K562 (cell line): Measurements from ENCODE around the gene KHSRP. TPM values are rescaled to one million over a fixed set of nuclear protein-coding genes. Genes with fewer than 3 reads are reported as not detected.

Experiments used
- ATF2 ChIP-seq: sonication (generic); formaldehyde crosslinking; IDR thresholded peaks from 2 replicates; pipeline ENCODE4 v1.8.1; 2022; ENCODE audit warnings: missing genetic modification reagents
- CCNT2 ChIP-seq: IDR thresholded peaks from 2 replicates; pipeline ENCODE4 v1.6.1; 2011; ENCODE audit warnings: borderline replicate concordance, low read depth, mild to moderate bottlenecking, moderate library complexity, mixed read lengths, low read length; ENCODE audit not compliant: insufficient read length; ENCODE audit errors: extremely low read depth
- ESRRB ChIP-seq: fragments of 250-450 bp; sonication (Bioruptor Pico); IDR thresholded peaks from 2 replicates; pipeline ENCODE4 v1.5.0; 2020; ENCODE audit warnings: mild to moderate bottlenecking, moderate library complexity, borderline replicate concordance
- GABPB1 ChIP-seq: sonication (generic); formaldehyde crosslinking; IDR thresholded peaks from 2 replicates; pipeline ENCODE4 v1.8.0; 2022; ENCODE audit warnings: mild to moderate bottlenecking, missing genetic modification reagents
- HMG20A ChIP-seq: fragments of 450-650 bp; formaldehyde crosslinking; conservative IDR thresholded peaks from 2 replicates; pipeline ENCODE4 v1.4.0; 2020; ENCODE audit warnings: mild to moderate bottlenecking, mixed read lengths
- HMGN3 ChIP-seq: IDR thresholded peaks from 2 replicates; pipeline ENCODE4 v1.6.1; 2011; ENCODE audit warnings: borderline replicate concordance, low read depth, mild to moderate bottlenecking, mixed read lengths, low read length; ENCODE audit not compliant: insufficient read length; ENCODE audit errors: extremely low read depth
- MAFF ChIP-seq: IDR thresholded peaks from 2 replicates; pipeline ENCODE4 v1.6.1; 2012; ENCODE audit warnings: low read length, improper control_type of control experiment
- MBD2 ChIP-seq: sonication (generic); IDR thresholded peaks from 2 replicates; pipeline ENCODE4 v1.6.1; 2016; ENCODE audit warnings: low read depth, borderline replicate concordance
- PHF20 ChIP-seq: fragments of 450-650 bp; IDR thresholded peaks from 2 replicates; pipeline ENCODE4 v1.6.1; 2018; ENCODE audit not compliant: partially characterized antibody
- PHTF2 ChIP-seq: fragments of 250-450 bp; sonication (Bioruptor Pico); IDR thresholded peaks from 2 replicates; pipeline ENCODE4 v1.5.0; 2021; ENCODE audit warnings: mild to moderate bottlenecking
- POLR2AphosphoS2 ChIP-seq: IDR thresholded peaks from 2 replicates; pipeline ENCODE4 v1.6.1; 2012; ENCODE audit warnings: low read length, improper control_type of control experiment
- RAD51 ChIP-seq: fragments of 450-650 bp; IDR thresholded peaks from 2 replicates; pipeline ENCODE4 v1.7.1; 2016; ENCODE audit warnings: low read depth, mild to moderate bottlenecking, borderline replicate concordance
- SIN3A ChIP-seq, 2 experiments: fragments of 150-350 bp in 1 of 2; IDR thresholded peaks; 2 replicates each; pipeline ENCODE4 v1.6.1; 2011 to 2016; ENCODE audit warnings: borderline replicate concordance in 2 of 2, low read depth in 2 of 2, low read length in 2 of 2, mild to moderate bottlenecking in 2 of 2, moderate library complexity in 2 of 2; ENCODE audit not compliant: control insufficient read depth in 1 of 2
- SIN3B ChIP-seq: fragments of 450-650 bp; IDR thresholded peaks from 2 replicates; pipeline ENCODE4 v1.6.1; 2017; ENCODE audit warnings: low read depth, mild to moderate bottlenecking, moderate library complexity
- SREBF1 ChIP-seq: fragments of 150-350 bp; IDR thresholded peaks from 2 replicates; pipeline ENCODE4 v1.6.1; 2014; ENCODE audit warnings: antibody characterized with exemption, low read depth, low read length, borderline replicate concordance
- TCF15 ChIP-seq: fragments of 250-450 bp; sonication (Bioruptor Pico); IDR thresholded peaks from 2 replicates; pipeline ENCODE4 v1.8.0; 2022; ENCODE audit warnings: moderate library complexity, mild to moderate bottlenecking, inconsistent platforms
- TEAD1 ChIP-seq, 2 experiments: fragments of 450-650 bp in 1 of 2; sonication (generic) in 1 of 2; formaldehyde crosslinking; IDR thresholded peaks; 2 replicates each; pipeline versions ENCODE4 v1.4.0 to v1.8.0; 2020 to 2022; ENCODE audit warnings: mild to moderate bottlenecking in 2 of 2, missing genetic modification reagents in 1 of 2
- TGIF2 ChIP-seq: sonication (generic); formaldehyde crosslinking; IDR thresholded peaks from 2 replicates; pipeline ENCODE4 v1.8.1; 2022; ENCODE audit warnings: mild to moderate bottlenecking, missing genetic modification reagents, moderate library complexity
- ZBTB26 ChIP-seq: fragments of 450-650 bp; formaldehyde crosslinking; IDR thresholded peaks from 2 replicates; pipeline ENCODE4 v1.4.0; 2022; ENCODE audit warnings: missing genetic modification characterization
- ZNF121 ChIP-seq: sonication (generic); formaldehyde crosslinking; conservative IDR thresholded peaks from 2 replicates; pipeline ENCODE4 v1.8.0; 2022; ENCODE audit warnings: missing genetic modification reagents
- ZNF311 ChIP-seq: fragments of 250-450 bp; sonication (Bioruptor Pico); IDR thresholded peaks from 2 replicates; pipeline ENCODE4 v1.4.0; 2020; ENCODE audit warnings: mild to moderate bottlenecking, moderate library complexity
- polyA plus RNA-seq, 8 experiments: library from polyadenylated mRNA; depleted of rRNA in 4 of 8; stranded (reverse) in 5 of 8; unstranded in 3 of 8; fragments of >200 nt; fragmentation: Nextera tagmentation in 2 of 8; fragmentation: Illumina TruSeq in 1 of 8; extraction: Ambion mirVana in 2 of 8; extraction: Trizol in 1 of 8; gene quantifications; 2 replicates each; pipeline versions ENCODE4 v1.2.1 to v1.2.3, GENCODE V29; 2011 to 2014; ENCODE audit warnings: inconsistent platforms in 1 of 8, missing spikeins in 1 of 8
- total RNA-seq, 7 experiments: library from RNA; depleted of rRNA in 6 of 7; stranded (reverse); fragments of >200 nt in 6 of 7; fragmentation: Illumina TruSeq in 2 of 7; extraction: Trizol in 2 of 7; gene quantifications; 2 replicates each; pipeline versions ENCODE4 v1.2.1 to v1.2.3, GENCODE V29; 2011 to 2021; ENCODE audit warnings: low replicate concordance in 1 of 7

Gene KHSRP
- total and polyA plus RNA-seq, 9 of the 15 experiments (the other 6 are each of a cell fraction or from before 2014, with no cell fraction given): 4.2 to 564 (median 139) TPM

- TF ChIP-seq SREBF1 (no peak), TCF15 (CRISPR knock-in tag) (no peak), SIN3A (IDR thresholded peaks at IDR 0.05; ENCODE audit: borderline replicate concordance in 2 of 2, control insufficient read depth in 1 of 2, low read depth in 2 of 2, low read length in 2 of 2) (peak in 1 of 2 experiments; percentile 25; a peak in 2 of 4 replicates), ZBTB26 (CRISPR knock-in tag) (no peak), ATF2 (CRISPR knock-in tag) (no peak), RAD51 (no peak), ZNF311 (no peak), MAFF (no peak), TEAD1 (CRISPR knock-in tag; IDR thresholded peaks at IDR 0.05) (no peak), HMGN3 (peak; percentile 25), MBD2 (no peak), GABPB1 (CRISPR knock-in tag) (no peak; the same call in 1 of the 2 replicates), HMG20A (CRISPR knock-in tag) (no peak), ZNF121 (CRISPR knock-in tag) (no peak), PHF20 (peak; percentile 36), POLR2AphosphoS2 (no peak), TGIF2 (CRISPR knock-in tag) (no peak), ESRRB (no peak), CCNT2 (peak; percentile 45), SIN3B (no peak), PHTF2 (CRISPR knock-in tag) (no peak)
These were observed 51.4 kb downstream of the KHSRP start (continued) for GRCh38 chr19:6373096-6373812.
